GM12878 (cell line): Measurements from ENCODE around the gene TSPAN5. TPM values are rescaled to one million over a fixed set of nuclear protein-coding genes. Genes with fewer than 3 reads are reported as not detected.

Experiments used
- ATAC-seq: fragments of 200-7000 bp; cut with Tn5 transposase; 3 replicates; pipeline ENCODE4 v1.9.1; 2020; ENCODE audit warnings: mild to moderate bottlenecking, moderate library complexity
- BruUV-seq: library from RNA; stranded (reverse); fragments of 400-500 nt; replicated peaks from 2 replicates; lab custom pipeline; 2021; lab: Mats Ljungman, UMichigan
- CTCF ChIA-PET: fragments of 300-600 bp; sonication (Branson Sonifier 250); formaldehyde crosslinking; extraction: SDS; loops from one replicate; lab custom pipeline; 2021; ENCODE audit warnings: inconsistent platforms; lab: Yijun Ruan, JAX
- POLR2A ChIA-PET: fragments of 350-600 bp; formaldehyde crosslinking; extraction: SDS; loops from one replicate; lab custom pipeline; 2021; ENCODE audit warnings: inconsistent platforms; lab: Charles Lee
- RAD21 ChIA-PET: fragments of 300-600 bp; sonication (Branson Sonifier 250); formaldehyde crosslinking; loops from one replicate; lab custom pipeline; 2023; ENCODE audit warnings: antibody characterized with exemption; ENCODE audit not compliant: unreplicated experiment; lab: Charles Lee
- SMC1A ChIA-PET: fragments of 300-600 bp; sonication (Branson Sonifier 250); formaldehyde crosslinking; loops from one replicate; lab custom pipeline; 2023; ENCODE audit not compliant: unreplicated experiment, uncharacterized antibody; lab: Charles Lee
- DNase-seq: peaks from one replicate; pipeline ENCODE4 v3.0.0-alpha.2; 2011; ENCODE audit warnings: low read depth, low spot score
- FAIRE-seq: peaks from 3 replicates; lab custom pipeline; 2011; peaks lifted over from hg19 to GRCh38; lab: Jason Lieb, UNC
- H2AFZ ChIP-seq: 2 replicates; pipeline ENCODE4 v1.6.0; 2011; ENCODE audit warnings: low read depth, low read length, control low read depth; ENCODE audit not compliant: control insufficient read depth
- H3K27ac ChIP-seq: 2 replicates; pipeline ENCODE4 v1.5.1; 2011; ENCODE audit warnings: control low read depth; ENCODE audit not compliant: control insufficient read depth, insufficient read depth
- H3K27me3 ChIP-seq, 2 experiments: replicated peaks in 1 of 2; 2 replicates each; pipeline versions ENCODE4 v1.6.0 to v1.6.1; 2011; ENCODE audit warnings: low read length in 1 of 2; ENCODE audit not compliant: control insufficient read depth in 2 of 2, insufficient read depth in 2 of 2
- H3K36me3 ChIP-seq, 2 experiments: 2 replicates each; pipeline ENCODE4 v1.5.1; 2011; ENCODE audit warnings: low read length in 1 of 2; ENCODE audit not compliant: control insufficient read depth in 2 of 2, insufficient read depth in 2 of 2
- H3K4me1 ChIP-seq: 2 replicates; pipeline ENCODE4 v1.6.1; 2011; ENCODE audit warnings: mild to moderate bottlenecking, low read length, moderate library complexity, mixed read lengths; ENCODE audit not compliant: control insufficient read depth, insufficient read depth
- H3K4me2 ChIP-seq: 2 replicates; pipeline ENCODE4 v1.6.0; 2011; ENCODE audit warnings: control low read depth; ENCODE audit not compliant: control insufficient read depth, insufficient read depth
- H3K4me3 ChIP-seq: fragments of 200-600 bp; sonication (generic); 2 replicates; pipeline ENCODE4 v1.5.1; 2016
- H3K79me2 ChIP-seq: 2 replicates; pipeline ENCODE4 v1.6.0; 2011; ENCODE audit warnings: low read length; ENCODE audit not compliant: control insufficient read depth, insufficient read depth
- H3K9ac ChIP-seq: 2 replicates; pipeline ENCODE4 v1.8.0; 2011; ENCODE audit warnings: low read length, control low read depth, mixed read lengths; ENCODE audit not compliant: control insufficient read depth, insufficient read depth
- H3K9me3 ChIP-seq: replicated peaks from 3 replicates; pipeline ENCODE4 v1.5.1; 2011; ENCODE audit warnings: mild to moderate bottlenecking, low read length; ENCODE audit not compliant: control insufficient read depth, insufficient read depth
- H4K20me1 ChIP-seq: 2 replicates; pipeline ENCODE4 v1.6.0; 2011; ENCODE audit not compliant: control insufficient read depth, insufficient read depth
- BCL11A ChIP-seq: IDR thresholded peaks from 2 replicates; pipeline ENCODE4 v1.6.1; 2011; ENCODE audit warnings: low read depth, low read length
- E4F1 ChIP-seq: fragments of 450-650 bp; IDR thresholded peaks from 2 replicates; pipeline ENCODE4 v1.6.1; 2018; ENCODE audit warnings: borderline replicate concordance, mild to moderate bottlenecking; ENCODE audit not compliant: partially characterized antibody
- EED ChIP-seq: sonication (generic); IDR thresholded peaks from 2 replicates; pipeline ENCODE4 v1.6.1; 2016; ENCODE audit warnings: antibody characterized with exemption, low read depth
- POLR2A ChIP-seq: IDR thresholded peaks from 2 replicates; pipeline ENCODE4 v1.6.1; 2011; ENCODE audit warnings: low read depth, mild to moderate bottlenecking, low read length
- ZBED1 ChIP-seq: IDR thresholded peaks from 2 replicates; pipeline ENCODE4 v1.6.1; 2016; ENCODE audit warnings: borderline replicate concordance
- WGBS: methylation state at CpG from one replicate; pipeline ENCODE4 v1.1.6; 2016; ENCODE audit warnings: low lambda C conversion rate; ENCODE audit not compliant: insufficient replicate concordance, insufficient coverage; ENCODE audit errors: missing lambda C conversion rate; 5-methylcytosine and 5-hydroxymethylcytosine counted together
- in situ Hi-C: fragments of 300-500 bp; cut with MboI; formaldehyde crosslinking; loops from 9 replicates; pipeline ENCODE4 v1.14.3; 2018; ENCODE audit warnings: mixed read lengths
- intact Hi-C: fragments of 100-400 bp; cut with micrococcal nuclease; formaldehyde crosslinking; loops from one replicate; pipeline ENCODE4 v1.14.2; 2022; ENCODE audit not compliant: unreplicated experiment
- polyA plus RNA-seq, 11 experiments: library from polyadenylated mRNA; depleted of rRNA in 4 of 11; unstranded in 6 of 11; stranded (reverse) in 5 of 11; fragments of >200 nt; fragmentation: Nextera tagmentation in 4 of 11; fragmentation: Illumina TruSeq in 1 of 11; extraction: Ambion mirVana in 4 of 11; extraction: Trizol in 1 of 11; gene quantifications; 1 replicate in 1 of 11; 2 replicates in 10 of 11; pipeline versions ENCODE4 v1.2.1 to v1.2.3, GENCODE V29; 2011 to 2016; ENCODE audit warnings: inconsistent platforms in 2 of 11, missing spikeins in 2 of 11, low read depth in 1 of 11
- total RNA-seq, 4 experiments: library from RNA; depleted of rRNA in 3 of 4; stranded (reverse); fragments of >200 nt in 3 of 4; fragmentation: Illumina TruSeq in 1 of 4; extraction: Trizol in 1 of 4; gene quantifications; 2 replicates each; pipeline versions ENCODE4 v1.2.1 to v1.2.3, GENCODE V29; 2013 to 2021

The TSPAN5 gene
- total and polyA plus RNA-seq, 10 of the 15 experiments (the other 5 are each of a cell fraction or from before 2014, with no cell fraction given), result 0.09 to 8.2 (median 0.27) TPM

- no peak for TF ChIP-seq E4F1
Observed at GRCh38 chr4:98518559-98519267, 139.7 kb downstream of the TSPAN5 start (continued).

GRCh38 chr4:98517218-98518021 lies 141.0 kb downstream of the TSPAN5 start:
- ChIA-PET RAD21 (interaction anchor here (0.7 to 2.1 kb wide), 5 partner anchors 10 to 121 kb away, joined by 3 to 7 read pairs (median 4); no protein-coding TSS in a partner anchor), POLR2A (interaction anchor here (0.7 kb wide), 1 partner anchor 1055 kb away, joined by 7 read pairs; no protein-coding TSS in a partner anchor), SMC1A (interaction anchor here (1.1 to 2.7 kb wide), 4 partner anchors 9 to 35 kb away, joined by 3 to 15 read pairs (median 6); no protein-coding TSS in a partner anchor), CTCF (interaction anchor here (1.1 kb wide), 1 partner anchor 49 kb away, joined by 5 read pairs; no protein-coding TSS in a partner anchor)
- FAIRE-seq (no peak), DNase-seq (no peak), ATAC-seq (no peak)
- peaks cover 6% of the 10 kb centered on the region for H3K4me1 ChIP-seq
- H3K36me3 ChIP-seq, result no peaks in the 10 kb centered on the region
- no peaks in the 10 kb centered on the region for H3K27me3 ChIP-seq
- in situ Hi-C loops, result no loop called here
- H3K9me3 ChIP-seq, result no peaks in the 10 kb centered on the region; the same call in 1 of the 3 replicates
- no TSS peak for BruUV-seq
- H3K9ac ChIP-seq, result no peak overlapping the region
- intact Hi-C loops, result no loop called here
- 50% methylated on average over 2 of the region's 2 CpGs for WGBS
- H3K27ac ChIP-seq, result no peak overlapping the region
- H3K4me2 ChIP-seq, result no peak overlapping the region
- H4K20me1 ChIP-seq, result no peaks in the 10 kb centered on the region
- H2AFZ ChIP-seq, result no peak overlapping the region
- no peak for TF ChIP-seq EED
- TF ChIP-seq ZBED1, result no peak
- TF ChIP-seq BCL11A, result no peak
- no peak for TF ChIP-seq POLR2A
- no peak overlapping the region for H3K4me3 ChIP-seq
- no peaks in the 10 kb centered on the region for H3K79me2 ChIP-seq
